GM19397 (cell line): ENCODE results near the gene AGPAT4.

Experiments used
- ATAC-seq: cut with Tn5 transposase; IDR thresholded peaks from one replicate; pipeline ENCODE4 v1.9.1; 2021; ENCODE audit warnings: mild to moderate bottlenecking, moderate library complexity; ENCODE audit not compliant: unreplicated experiment

Gene AGPAT4

DNA sequence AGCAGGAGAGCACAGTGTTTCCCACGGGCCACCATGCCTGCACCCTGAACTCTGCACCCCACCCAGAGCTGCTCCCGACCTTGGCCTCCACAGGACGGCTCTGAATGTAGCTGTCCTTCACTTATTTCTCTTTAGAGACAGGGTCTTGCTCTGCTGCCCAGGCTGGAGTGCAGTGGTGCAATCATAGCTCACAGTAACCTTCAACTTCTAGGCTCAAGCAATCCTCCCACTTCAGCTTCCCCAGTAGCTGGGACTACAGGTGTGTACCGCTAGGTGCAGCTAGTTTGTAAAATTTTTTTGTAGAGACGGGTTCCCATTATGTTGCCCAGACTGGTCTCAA lies 130.9 kb downstream of the AGPAT4 start:
- ATAC-seq, result no peak

- ATAC-seq, result no peak
Measured at GRCh38 chr6:161141173-161141572, 132.7 kb downstream of the AGPAT4 start.

GRCh38 chr6:161140554-161140875 lies 133.3 kb downstream of the AGPAT4 start:
- ATAC-seq, result no peak

DNA sequence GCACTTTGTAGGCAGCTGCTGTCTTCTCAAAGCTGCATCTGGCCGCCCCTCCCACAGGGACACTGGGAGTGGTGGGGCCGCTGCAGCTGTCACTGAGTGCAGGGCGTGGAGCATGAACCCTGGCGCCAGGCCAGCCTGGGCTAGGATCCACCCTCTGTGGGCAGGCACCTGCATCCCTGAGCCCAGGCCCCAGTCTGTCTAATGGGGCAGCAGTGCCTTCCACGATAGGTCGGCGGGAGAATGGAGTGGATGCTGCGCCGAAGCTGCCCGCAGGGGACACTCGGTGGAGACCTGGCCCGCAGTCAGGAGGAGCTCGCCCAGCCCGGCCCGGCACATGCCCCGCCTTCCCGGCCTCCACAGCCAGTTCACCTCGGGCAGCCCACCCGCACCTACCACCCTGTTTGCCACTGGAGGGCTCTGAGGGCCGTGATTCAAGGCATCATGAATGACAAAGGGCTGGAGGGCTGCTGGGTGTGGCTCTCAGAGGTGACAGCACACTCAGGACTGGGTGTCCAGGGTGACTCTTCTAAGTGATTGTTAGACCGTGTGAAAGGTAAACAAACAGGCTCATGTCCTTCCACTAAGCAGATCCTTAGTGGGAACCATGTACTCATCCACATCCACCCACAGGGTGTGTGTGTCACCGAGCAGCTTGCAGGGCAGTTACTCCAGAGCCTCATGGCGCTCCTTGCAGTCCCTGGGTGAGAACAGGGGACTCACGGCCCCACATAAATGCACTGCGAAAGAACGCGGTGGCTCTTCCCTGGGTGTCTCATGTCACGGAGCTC lies 133.9 kb downstream of the AGPAT4 start:
- ATAC-seq, result no peak

- ATAC-seq, result no peak
Measured at GRCh38 chr6:161139304-161139765, 134.5 kb downstream of the AGPAT4 start.

DNA sequence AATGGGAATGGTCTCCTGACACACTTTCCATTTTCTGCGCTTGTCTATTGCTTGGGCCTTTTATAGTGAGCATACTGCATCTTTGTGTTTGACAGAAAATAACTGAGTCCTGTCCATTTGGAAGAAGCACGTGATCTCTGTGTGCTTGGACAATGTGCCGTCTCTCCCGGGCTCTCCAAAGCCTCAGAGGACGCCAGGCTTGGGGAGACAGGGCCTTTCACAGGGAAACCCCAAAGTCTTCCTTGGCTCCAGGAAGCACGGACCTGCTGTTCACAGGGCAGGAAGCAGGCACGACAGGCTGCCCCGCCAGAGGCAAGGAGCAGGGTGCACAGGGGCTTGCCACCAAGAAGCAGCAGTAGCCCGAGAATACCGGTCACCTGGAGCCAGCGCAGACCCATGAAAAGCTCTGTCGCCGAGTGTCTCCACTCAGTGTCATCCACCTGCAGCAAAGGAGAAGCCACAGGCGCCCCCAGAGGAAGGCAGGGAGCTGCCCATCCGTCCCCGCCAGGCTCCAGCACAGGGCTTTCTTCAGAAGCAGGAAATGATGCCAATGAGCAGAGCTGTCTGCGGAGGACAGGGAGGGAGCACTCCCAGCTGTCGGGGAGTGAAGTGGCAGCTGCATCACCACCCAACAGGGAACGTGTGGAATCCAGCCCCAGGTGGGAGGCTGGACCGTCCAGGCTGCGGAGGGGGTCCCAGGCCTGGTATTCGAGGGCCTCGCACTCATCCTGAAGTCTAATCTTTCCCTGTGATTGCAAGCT lies 135.1 kb downstream of the AGPAT4 start:
- ATAC-seq, result no peak

GRCh38 chr6:161137839-161138542 lies 135.9 kb downstream of the AGPAT4 start:
- no peak for ATAC-seq

- ATAC-seq, result no peak
Measured at GRCh38 chr6:161137320-161137719, 136.5 kb downstream of the AGPAT4 start.

GRCh38 chr6:161136655-161137054 lies 137.2 kb downstream of the AGPAT4 start:
- ATAC-seq, result no peak

DNA sequence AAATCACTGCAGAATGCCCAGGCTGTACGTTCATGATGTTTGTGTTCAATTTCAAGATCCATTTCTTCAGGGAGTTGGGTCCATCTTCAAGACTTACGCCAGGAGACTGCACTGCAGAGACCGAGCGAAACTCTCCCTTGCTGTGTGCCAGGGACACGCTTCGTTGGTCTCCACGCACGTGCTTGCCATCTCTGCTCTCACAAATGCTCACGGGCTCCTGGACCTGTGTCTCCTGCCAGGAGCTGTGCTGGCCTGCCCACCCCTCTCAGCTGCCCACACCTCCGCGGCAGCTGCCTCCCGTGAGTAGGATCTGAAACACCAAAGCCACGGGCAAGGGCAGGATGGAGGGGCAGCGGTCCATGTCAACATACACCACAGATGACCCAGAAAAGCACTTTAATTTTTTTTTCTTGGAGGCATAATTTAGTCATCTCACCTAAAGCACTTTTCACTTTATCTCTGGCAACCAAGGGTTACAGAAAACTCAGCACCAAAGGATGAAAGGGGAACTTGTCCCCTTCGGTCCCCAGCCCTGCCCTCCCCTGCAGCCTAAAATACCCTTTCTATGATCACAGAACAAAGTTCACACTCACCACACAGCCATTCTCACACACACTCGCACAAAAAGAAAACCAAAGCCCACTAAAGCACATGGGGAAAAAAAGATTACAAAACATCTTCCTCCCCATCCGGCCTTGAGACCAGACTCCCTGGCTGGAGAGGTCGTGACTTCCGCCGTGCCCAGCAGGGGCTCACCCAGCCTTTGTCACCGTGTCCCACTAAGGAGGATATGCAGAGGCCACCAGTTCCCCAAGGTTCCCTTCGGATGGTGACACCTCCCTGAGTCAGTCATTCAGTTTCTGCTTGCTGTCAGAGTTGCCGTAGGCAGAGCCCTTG lies 137.9 kb downstream of the AGPAT4 start:
- ATAC-seq, result no peak

DNA sequence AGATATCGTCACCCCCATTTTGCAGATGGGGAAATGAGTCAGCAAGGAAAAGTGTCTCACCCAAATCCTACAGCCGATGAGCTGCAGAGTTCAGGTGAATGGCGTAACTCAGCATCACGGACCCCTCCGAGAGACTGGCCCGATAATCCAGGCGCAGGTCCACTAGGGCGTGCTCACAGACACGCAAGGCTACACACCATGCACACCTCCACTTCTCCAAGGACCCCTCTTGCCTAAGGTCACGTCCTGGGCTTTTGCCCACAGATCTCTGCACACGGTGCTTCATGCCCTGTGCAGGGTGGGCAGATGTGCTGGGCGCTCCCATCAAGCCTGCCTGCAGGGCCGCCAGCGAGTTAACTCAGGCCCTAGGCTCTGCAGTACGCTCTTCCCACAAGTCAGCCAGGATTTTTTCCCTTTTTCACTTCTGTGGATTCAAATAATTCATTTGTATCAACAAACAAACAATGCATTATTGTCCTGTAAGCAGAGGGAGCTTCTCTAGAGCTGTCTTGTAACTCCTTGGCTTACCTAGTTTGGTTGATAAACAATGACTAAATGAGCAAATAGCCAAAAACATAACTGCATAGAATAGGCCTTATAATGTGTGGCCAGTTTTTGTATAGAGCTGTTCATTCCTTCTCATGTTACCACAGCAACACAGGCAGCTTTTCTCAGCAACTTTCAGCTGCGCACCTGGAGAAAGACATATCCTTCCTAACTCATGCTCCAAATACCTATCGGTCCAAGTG lies 139.1 kb downstream of the AGPAT4 start:
- ATAC-seq, result no peak

GRCh38 chr6:161133963-161134362 lies 139.9 kb downstream of the AGPAT4 start:
- no peak for ATAC-seq

DNA sequence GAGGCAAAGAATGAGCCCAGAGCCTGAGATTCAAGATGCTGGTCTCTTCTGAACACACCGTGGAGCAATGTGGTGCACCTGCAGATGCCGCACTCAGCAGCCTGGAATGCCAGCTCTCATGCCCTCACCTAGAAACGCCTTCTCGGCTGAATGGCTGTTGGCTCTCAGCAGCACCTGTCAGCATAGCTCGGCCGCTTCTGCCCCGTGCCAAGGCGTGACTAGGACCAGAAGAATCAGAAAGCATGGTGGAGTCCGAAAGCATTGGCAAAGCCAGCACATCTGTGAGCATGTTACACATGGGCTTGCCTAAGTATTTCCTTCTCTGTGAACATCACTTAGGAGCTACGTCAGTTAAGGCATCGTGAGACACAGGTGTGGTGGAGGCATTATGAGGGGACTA lies 141.5 kb downstream of the AGPAT4 start:
- ATAC-seq, result no peak

GRCh38 chr6:161130967-161131766 lies 142.7 kb downstream of the AGPAT4 start:
- no peak for ATAC-seq

- ATAC-seq, result no peak
Measured at GRCh38 chr6:161130541-161130940, 143.3 kb downstream of the AGPAT4 start.

DNA sequence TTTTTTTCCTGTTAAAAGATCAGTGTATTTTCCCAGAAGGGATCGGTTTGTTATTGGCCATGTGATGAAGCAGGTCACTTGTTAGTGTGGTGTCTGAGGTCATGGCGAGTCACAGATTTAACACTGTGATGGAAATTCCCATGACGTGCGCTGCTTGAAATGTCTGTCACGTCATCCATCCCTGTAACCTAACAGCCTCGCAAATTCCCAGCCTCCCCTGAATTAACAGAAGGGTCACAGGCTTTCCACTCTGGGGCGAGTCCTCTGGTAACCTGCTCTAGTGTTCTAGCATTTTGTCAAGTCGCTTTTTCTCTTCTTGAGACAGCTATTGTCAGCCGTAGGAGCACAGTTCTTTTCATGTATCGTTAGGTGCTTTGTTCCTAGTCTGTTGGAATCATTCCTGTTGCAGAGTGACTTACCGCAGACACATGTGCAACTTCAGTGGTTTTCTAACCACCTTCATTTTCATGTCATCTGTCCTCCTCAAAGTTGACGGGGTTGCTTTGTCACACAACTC lies 145.1 kb downstream of the AGPAT4 start:
- ATAC-seq, result no peak

- ATAC-seq, result no peak
Measured at GRCh38 chr6:161128230-161128629, 145.6 kb downstream of the AGPAT4 start.

- no peak for ATAC-seq
Measured at GRCh38 chr6:161127071-161127740, 146.7 kb downstream of the AGPAT4 start.

DNA sequence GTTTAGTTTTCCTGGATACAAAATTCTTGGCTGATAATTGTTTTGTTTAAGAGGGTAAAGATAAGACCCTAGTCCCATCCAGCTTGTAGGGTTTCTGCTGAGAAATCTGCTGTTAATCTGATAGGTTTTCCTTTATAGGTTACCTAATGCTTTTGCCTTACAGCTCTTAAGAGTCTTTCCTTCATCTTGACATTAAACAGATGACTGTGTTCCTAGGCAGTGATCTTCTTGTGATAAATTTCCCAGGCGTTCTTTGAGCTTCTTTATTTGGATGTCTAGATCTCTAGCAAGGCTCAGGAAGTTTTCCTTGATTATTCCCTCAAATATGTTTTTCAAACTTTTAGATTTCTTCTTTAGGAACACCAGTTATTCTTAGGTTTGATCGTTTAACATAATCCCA lies 148.3 kb downstream of the AGPAT4 start:
- no peak for ATAC-seq
